ENCODE measurements around the gene MIA.
"Not testable (repeated sequence)": the region's sequence is repeated elsewhere in the genome, so short reads cannot be mapped to it uniquely, and the experiment has no call there.

MIA gene

DNA sequence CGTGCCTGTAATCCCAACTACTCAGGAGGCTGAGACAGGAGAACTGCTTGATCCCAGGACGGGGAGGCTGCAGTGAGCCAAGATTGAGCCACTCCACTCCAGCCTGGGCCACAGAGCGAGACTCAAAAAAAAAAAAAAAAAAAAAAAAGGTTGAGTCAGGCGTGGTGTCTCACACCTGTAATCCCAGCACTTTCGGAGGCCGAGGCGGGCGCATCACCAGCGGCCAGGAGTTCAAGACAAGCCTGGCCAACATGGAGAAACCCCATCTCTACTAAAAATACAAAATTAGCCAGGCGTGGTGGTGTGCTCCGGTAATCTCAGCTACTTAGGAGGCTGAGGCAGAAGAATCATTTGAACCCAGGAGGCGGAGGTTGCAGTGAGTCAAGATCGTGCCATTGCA, 8.9 kb upstream of the MIA start:
- H3K4me1 ChIP-seq (ENCODE audit: control insufficient read depth, insufficient read depth, low read length, unreplicated experiment); H3K36me3 ChIP-seq (ENCODE audit: insufficient read depth, low read length); H3K79me2 ChIP-seq (ENCODE audit: control insufficient read depth, insufficient read depth, low read length, unreplicated experiment): not testable (repeated sequence)

GRCh38 chr19:40768869-40769268, 6.5 kb upstream of the MIA start:
- Histone ChIP-seq H3K4me1 (ENCODE audit: control insufficient read depth, insufficient read depth, low read length, unreplicated experiment) (no peaks in the 10 kb centered on the region), H2AFZ (ENCODE audit: low read length, unreplicated experiment) (no peak overlapping the region), H3K4me3 (ENCODE audit: low read depth, low read length) (no peak overlapping the region), H3K27ac (ENCODE audit: low read depth, low read length) (no peak overlapping the region), H3K27me3 (ENCODE audit: insufficient read depth, low read length) (no peaks in the 10 kb centered on the region), H3K36me3 (ENCODE audit: insufficient read depth, low read length) (0 out of 2 replicates have a peak, but pooled peaks cover 1% of the 10 kb centered on the region), H3K79me2 (ENCODE audit: control insufficient read depth, insufficient read depth, low read length, unreplicated experiment) (no peaks in the 10 kb centered on the region)

More for the DNA sequence above, 8.9 kb upstream of the MIA start:
- not testable (repeated sequence) for H3K27ac ChIP-seq (ENCODE audit: low read depth, low read length); H2AFZ ChIP-seq (ENCODE audit: low read length, unreplicated experiment); H3K27me3 ChIP-seq (ENCODE audit: insufficient read depth, low read length); H3K4me3 ChIP-seq (ENCODE audit: low read depth, low read length)

GRCh38 chr19:40771101-40771862, 4.0 kb upstream of the MIA start:
- H3K27ac ChIP-seq (ENCODE audit: low read depth, low read length); H2AFZ ChIP-seq (ENCODE audit: low read length, unreplicated experiment): not testable (repeated sequence)

GRCh38 chr19:40775632-40776022, 306 bp downstream of the MIA start:
- Histone ChIP-seq H3K4me3 (ENCODE audit: low read depth, low read length) (no peak overlapping the region), H2AFZ (ENCODE audit: low read length, unreplicated experiment) (no peak overlapping the region), H3K27me3 (ENCODE audit: insufficient read depth, low read length) (no peaks in the 10 kb centered on the region), H3K27ac (ENCODE audit: low read depth, low read length) (no peak overlapping the region), H3K36me3 (ENCODE audit: insufficient read depth, low read length) (no peaks in the 10 kb centered on the region), H3K4me1 (ENCODE audit: control insufficient read depth, insufficient read depth, low read length, unreplicated experiment) (peaks cover 7% of the 10 kb centered on the region), H3K79me2 (ENCODE audit: control insufficient read depth, insufficient read depth, low read length, unreplicated experiment) (no peaks in the 10 kb centered on the region)

More at GRCh38 chr19:40771101-40771862, 4.0 kb upstream of the MIA start:
- H3K4me3 ChIP-seq (ENCODE audit: low read depth, low read length); H3K4me1 ChIP-seq (ENCODE audit: control insufficient read depth, insufficient read depth, low read length, unreplicated experiment); H3K27me3 ChIP-seq (ENCODE audit: insufficient read depth, low read length); H3K36me3 ChIP-seq (ENCODE audit: insufficient read depth, low read length); H3K79me2 ChIP-seq (ENCODE audit: control insufficient read depth, insufficient read depth, low read length, unreplicated experiment): not testable (repeated sequence)

DNA sequence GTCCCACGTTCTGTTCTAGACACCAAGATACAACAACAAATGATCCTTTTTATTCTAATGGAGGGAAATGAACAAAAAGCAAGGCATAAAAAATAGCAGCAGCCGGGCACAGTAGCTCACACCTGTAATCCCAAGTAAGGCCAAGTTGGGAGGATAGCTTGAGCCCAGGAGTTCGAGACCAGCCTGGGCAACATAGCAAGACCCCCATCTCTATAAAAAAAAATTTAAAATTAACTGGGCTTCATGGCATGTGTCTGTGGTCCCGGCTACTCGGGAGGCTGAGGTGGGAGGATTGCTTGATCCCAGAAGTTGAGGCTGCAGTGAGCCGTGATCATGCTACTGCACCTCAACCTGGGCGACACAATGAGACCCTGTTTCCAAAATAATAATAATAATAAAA, 1.0 kb downstream of the MIA start:
- H3K4me3 ChIP-seq (ENCODE audit: low read depth, low read length) = no peak overlapping the region
- no peaks in the 10 kb centered on the region for H3K79me2 ChIP-seq (ENCODE audit: control insufficient read depth, insufficient read depth, low read length, unreplicated experiment)
- H3K27ac ChIP-seq (ENCODE audit: low read depth, low read length) = no peak overlapping the region
- H3K36me3 ChIP-seq (ENCODE audit: insufficient read depth, low read length) = no peaks in the 10 kb centered on the region
- H3K27me3 ChIP-seq (ENCODE audit: insufficient read depth, low read length) = no peaks in the 10 kb centered on the region
- no peak overlapping the region for H2AFZ ChIP-seq (ENCODE audit: low read length, unreplicated experiment)
- peaks cover 7% of the 10 kb centered on the region for H3K4me1 ChIP-seq (ENCODE audit: control insufficient read depth, insufficient read depth, low read length, unreplicated experiment)

DNA sequence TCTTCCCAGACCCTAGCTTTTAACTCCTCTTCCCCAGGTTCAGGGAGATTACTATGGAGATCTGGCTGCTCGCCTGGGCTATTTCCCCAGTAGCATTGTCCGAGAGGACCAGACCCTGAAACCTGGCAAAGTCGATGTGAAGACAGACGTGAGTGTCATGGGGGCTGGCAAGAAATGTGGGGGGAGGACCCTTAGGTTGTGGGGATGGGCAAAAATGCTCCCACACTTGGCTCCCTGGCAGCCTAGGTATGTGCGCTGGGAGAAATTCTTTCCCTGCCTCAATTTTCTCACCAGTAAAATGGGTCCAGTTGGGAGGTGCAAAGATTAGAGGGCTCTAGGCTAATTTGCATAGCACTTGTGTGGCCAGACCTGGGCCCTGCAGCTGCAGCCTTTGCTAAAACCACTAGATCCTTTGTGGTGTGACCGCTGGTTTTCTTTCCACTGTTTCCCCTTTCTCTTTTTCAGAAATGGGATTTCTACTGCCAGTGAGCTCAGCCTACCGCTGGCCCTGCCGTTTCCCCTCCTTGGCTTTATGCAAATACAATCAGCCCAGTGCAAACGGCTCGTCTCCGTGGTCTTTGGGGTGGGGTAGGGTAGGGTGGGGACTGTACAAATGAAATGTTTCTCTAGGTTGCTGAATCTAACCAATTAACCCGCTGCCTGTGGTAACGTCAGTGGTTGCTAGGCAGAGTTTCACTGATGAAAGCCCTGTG, 1.8 kb downstream of the MIA start:
- peak overlapping the region; percentile 93 for H3K27ac ChIP-seq (ENCODE audit: low read depth, low read length)
- H3K27me3 ChIP-seq (ENCODE audit: insufficient read depth, low read length) = no peaks in the 10 kb centered on the region
- H2AFZ ChIP-seq (ENCODE audit: low read length, unreplicated experiment) = peak overlapping the region; percentile 38
- no peaks in the 10 kb centered on the region for H3K79me2 ChIP-seq (ENCODE audit: control insufficient read depth, insufficient read depth, low read length, unreplicated experiment)
- peaks cover 7% of the 10 kb centered on the region for H3K4me1 ChIP-seq (ENCODE audit: control insufficient read depth, insufficient read depth, low read length, unreplicated experiment)
- peak overlapping the region; percentile 93 for H3K4me3 ChIP-seq (ENCODE audit: low read depth, low read length)
- no peaks in the 10 kb centered on the region for H3K36me3 ChIP-seq (ENCODE audit: insufficient read depth, low read length)

DNA sequence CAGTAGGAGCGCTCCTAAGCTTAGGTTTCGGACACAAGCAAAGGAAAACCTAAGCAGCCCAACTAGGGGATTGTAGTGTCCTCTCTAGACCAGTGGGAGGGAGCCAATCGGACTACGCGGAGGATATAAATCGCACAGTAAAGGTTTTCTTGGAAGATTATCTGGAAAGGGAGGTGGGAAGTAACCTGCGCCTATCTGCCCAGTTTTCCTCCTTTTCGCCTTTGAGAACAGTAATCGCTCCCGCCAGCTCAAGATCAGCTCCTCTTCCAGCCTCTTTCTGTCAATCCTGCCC, 2.3 kb downstream of the MIA start:
- H3K4me1 ChIP-seq (ENCODE audit: control insufficient read depth, insufficient read depth, low read length, unreplicated experiment) = peaks cover 7% of the 10 kb centered on the region
- peak overlapping the region; percentile 92 for H2AFZ ChIP-seq (ENCODE audit: low read length, unreplicated experiment)
- H3K27me3 ChIP-seq (ENCODE audit: insufficient read depth, low read length) = no peaks in the 10 kb centered on the region

GRCh38 chr19:40777937-40778705, 2.8 kb downstream of the MIA start, which contains the start of gene RAB4B:
Gene RAB4B (plus strand): TSS chr19:40778247. CDS start chr19:40778376, 129 bp downstream.
- Histone ChIP-seq H3K4me1 (ENCODE audit: control insufficient read depth, insufficient read depth, low read length, unreplicated experiment) (peaks cover 7% of the 10 kb centered on the region), H2AFZ (ENCODE audit: low read length, unreplicated experiment) (peak within 1 kb of the TSS; percentile 92), H3K27me3 (ENCODE audit: insufficient read depth, low read length) (no peaks in the 10 kb centered on the region), H3K27ac (ENCODE audit: low read depth, low read length) (peak within 1 kb of the TSS; percentile 93), H3K4me3 (ENCODE audit: low read depth, low read length) (peak within 1 kb of the TSS; percentile 93), H3K36me3 (ENCODE audit: insufficient read depth, low read length) (no peaks in the 10 kb centered on the region), H3K79me2 (ENCODE audit: control insufficient read depth, insufficient read depth, low read length, unreplicated experiment) (no peaks in the 10 kb centered on the region)

More for the DNA sequence above, 2.3 kb downstream of the MIA start:
- Histone ChIP-seq H3K79me2 (ENCODE audit: control insufficient read depth, insufficient read depth, low read length, unreplicated experiment) (no peaks in the 10 kb centered on the region), H3K36me3 (ENCODE audit: insufficient read depth, low read length) (no peaks in the 10 kb centered on the region), H3K4me3 (ENCODE audit: low read depth, low read length) (peak overlapping the region; percentile 93), H3K27ac (ENCODE audit: low read depth, low read length) (peak overlapping the region; percentile 93)

DNA sequence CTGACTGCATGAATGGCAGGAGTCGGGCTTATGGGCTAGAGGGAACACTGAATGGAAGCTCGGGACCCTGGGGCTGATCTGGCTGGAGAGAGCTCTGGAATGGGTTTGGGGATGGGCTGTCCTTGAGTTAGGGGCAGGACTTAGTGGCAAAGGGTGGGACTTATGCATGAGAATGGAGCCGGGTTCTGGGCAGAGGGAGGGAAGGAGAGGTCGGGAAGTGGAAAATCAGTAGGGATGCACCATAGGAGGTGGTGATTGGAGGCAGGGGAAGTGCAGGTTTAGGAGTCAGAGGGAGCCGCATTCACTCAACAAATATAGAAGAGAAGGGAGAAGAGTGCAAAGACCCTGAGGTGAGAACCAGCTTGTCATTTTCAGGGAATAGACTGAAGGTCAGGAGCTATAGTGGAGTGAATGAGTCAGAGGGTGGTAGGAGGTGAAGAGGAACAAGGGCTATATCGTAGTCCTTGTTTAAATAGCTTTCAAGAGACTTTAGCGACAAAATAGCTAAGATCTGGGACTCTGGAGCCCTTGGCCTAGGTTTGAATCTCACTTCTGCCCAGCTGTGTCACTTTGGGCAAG, 3.5 kb downstream of the MIA start:
- no peaks in the 10 kb centered on the region for H3K27me3 ChIP-seq (ENCODE audit: insufficient read depth, low read length)
- peak overlapping the region; percentile 93 for H3K27ac ChIP-seq (ENCODE audit: low read depth, low read length)
- peak overlapping the region; percentile 93 for H3K4me3 ChIP-seq (ENCODE audit: low read depth, low read length)
- H3K36me3 ChIP-seq (ENCODE audit: insufficient read depth, low read length) = no peaks in the 10 kb centered on the region
- no peaks in the 10 kb centered on the region for H3K79me2 ChIP-seq (ENCODE audit: control insufficient read depth, insufficient read depth, low read length, unreplicated experiment)
- peaks cover 7% of the 10 kb centered on the region for H3K4me1 ChIP-seq (ENCODE audit: control insufficient read depth, insufficient read depth, low read length, unreplicated experiment)
- peak overlapping the region; percentile 85 for H2AFZ ChIP-seq (ENCODE audit: low read length, unreplicated experiment)

DNA sequence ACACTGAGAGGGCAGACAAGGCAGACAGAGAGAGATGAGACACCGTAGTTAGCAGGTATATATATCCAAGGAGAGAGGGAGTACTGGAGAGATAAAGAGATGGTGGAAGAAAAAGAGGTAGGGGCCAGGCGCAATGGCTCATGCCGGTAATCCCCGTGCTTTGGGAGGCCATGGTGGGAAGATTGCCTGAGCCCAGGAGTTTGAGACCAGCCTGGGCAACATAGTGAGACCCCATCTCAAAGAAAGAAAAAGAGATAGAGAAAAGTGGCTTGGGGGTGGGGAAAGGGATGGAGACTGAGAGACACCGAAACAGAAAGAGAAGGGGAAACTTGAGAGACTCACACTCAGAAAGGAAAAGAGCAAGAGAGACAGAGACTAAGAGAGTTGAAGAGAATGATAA, 5.3 kb downstream of the MIA start:
- Histone ChIP-seq H3K4me1 (ENCODE audit: control insufficient read depth, insufficient read depth, low read length, unreplicated experiment) (peaks cover 7% of the 10 kb centered on the region), H3K36me3 (ENCODE audit: insufficient read depth, low read length) (no peaks in the 10 kb centered on the region), H3K79me2 (ENCODE audit: control insufficient read depth, insufficient read depth, low read length, unreplicated experiment) (no peaks in the 10 kb centered on the region), H3K27me3 (ENCODE audit: insufficient read depth, low read length) (no peaks in the 10 kb centered on the region), H2AFZ (ENCODE audit: low read length, unreplicated experiment) (no peak overlapping the region), H3K27ac (ENCODE audit: low read depth, low read length) (no peak overlapping the region), H3K4me3 (ENCODE audit: low read depth, low read length) (no peak overlapping the region)

Measured in ACC112 (cell line).